GM19468 (cell line): Measurements from ENCODE around the gene PWWP2B.

ENCODE experiments used
- ATAC-seq: cut with Tn5 transposase; IDR thresholded peaks from one replicate; pipeline ENCODE4 v1.9.1; 2021; ENCODE audit warnings: mild to moderate bottlenecking, moderate library complexity, moderate number of reproducible peaks; ENCODE audit not compliant: unreplicated experiment; ENCODE audit errors: extremely low read depth

The PWWP2B gene

DNA sequence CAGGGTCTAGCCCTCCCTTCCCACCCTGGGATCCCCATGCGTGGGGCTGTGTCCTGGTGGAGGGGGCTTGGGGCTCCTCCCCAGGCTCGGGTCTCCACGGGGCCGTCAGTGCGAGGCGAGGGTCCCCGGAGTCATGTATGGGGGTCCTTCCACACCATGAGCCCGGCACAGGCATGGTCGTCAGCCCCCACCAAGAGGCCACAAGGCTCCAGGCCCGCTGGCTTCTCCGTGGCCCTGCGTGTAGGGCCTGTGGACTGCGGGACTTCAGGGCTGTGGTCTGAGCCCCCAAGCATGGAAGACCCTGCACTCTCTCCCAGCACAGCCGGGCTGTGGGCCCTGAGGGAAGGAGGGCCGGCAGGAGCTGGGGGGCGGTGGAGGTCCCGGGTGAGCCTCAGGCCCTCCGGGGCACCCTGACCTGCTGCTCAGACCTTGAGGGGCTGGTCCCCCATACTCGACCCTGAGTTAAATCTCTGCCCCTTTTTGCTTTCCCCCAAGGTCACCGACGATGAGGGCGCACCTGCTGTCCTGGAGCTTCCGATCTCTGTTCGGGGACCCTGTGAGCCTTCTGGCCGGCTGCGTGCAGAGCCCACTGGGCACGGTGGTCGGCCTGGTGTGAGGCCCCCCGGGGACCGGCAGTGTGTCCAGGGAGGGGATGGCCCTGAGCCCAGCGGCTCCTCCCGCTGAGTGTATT lies 19.7 kb downstream of the PWWP2B start:
- ATAC-seq = no peak

DNA sequence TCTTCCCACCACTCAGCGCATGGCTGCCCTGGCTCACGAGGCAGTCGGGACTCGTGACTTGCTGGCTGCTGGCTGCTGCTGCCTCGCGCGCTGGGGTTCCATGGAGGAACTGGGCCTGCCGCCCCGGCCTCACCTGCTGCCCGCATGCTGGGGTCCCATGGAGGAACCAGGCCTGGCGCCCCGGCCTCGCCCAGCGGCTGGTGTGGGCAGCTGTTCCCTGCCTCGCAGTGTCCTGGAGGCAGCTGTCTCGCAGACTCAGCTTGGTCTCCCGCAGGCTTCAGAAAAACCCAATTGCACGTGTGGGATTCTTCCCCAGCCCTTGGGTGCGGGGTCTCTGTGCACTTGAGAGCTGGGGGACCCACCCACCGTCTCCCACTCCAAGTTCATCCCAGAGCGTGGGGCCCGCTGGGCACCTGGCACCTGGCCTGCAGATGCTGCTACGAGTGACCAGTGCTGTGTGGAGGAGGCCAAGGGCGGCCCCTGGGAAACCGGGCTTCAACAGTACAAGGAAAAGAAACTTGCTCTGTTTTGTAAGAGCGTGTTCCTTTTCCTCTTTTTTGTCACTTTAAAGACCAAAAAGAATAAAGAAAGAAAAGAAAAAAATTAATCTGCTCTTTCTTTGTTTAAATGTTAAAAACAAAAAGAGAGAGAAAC lies 20.4 kb downstream of the PWWP2B start:
- no peak for ATAC-seq

DNA sequence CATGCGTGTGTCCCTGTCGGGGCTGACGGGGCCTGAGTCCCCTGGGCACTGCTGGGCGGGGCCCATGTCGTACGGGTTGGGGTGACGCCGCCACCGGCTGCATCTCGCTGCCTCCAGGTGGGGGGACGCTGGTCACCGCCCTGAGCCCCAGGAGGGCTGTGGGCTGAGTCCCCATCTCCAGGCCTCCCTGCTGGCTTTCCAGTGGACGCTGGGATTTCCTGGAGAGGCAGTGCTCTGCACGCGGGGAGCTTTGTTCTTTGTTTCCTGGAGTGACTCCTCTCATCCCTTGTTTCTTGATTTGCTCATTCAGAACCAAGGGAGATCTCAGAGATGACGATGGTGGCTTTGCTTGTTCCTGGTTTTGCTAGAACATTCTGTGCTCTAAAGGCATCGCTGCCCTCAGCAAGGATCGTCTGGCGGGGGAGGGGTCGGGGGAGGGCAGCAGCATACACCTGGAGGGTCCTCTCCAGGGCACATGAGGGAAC lies 21.0 kb downstream of the PWWP2B start:
- ATAC-seq = no peak

DNA sequence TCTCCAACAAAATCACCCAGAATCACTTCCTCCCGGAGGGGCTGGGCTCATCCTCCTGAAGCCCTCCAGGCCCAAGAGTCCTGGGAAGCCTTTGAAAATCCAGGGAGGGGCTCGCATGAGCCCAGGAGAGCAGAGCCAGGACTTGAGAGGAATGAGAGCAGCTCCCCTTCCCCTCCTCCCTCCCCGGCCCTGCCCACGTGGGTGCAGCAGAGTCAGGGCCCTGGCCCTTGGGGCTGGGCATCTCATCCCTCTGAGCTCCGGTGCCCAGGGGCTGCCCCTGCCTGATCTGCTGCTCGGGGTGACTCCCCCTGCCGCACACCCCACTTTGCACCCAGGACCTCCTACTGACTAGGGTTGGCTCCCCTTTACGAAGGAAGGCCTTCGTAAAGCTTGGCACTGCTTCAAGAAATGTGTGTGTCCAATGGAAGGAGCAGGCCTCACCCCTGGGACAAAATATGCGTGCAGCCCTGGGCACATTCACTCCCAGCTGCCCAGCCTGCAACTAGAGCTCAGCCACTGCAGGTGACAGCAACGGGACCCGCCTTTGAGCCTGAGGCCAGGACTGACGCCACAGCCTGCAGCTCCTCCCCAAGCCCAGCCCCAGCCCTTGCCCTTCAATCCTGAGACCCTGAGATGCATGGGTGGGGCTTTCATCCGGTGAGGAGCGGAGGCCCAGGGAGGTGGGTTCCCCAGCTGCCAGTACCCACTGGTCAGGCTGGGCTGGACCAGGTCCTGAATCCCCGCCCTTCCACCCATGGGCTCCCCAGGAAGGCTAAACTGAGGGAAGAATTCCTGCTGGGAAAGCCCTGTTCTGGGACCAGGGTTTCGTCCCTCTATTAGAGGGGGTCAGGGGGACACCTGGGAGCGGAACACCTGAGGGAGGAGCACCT lies 21.8 kb downstream of the PWWP2B start:
- ATAC-seq = no peak

DNA sequence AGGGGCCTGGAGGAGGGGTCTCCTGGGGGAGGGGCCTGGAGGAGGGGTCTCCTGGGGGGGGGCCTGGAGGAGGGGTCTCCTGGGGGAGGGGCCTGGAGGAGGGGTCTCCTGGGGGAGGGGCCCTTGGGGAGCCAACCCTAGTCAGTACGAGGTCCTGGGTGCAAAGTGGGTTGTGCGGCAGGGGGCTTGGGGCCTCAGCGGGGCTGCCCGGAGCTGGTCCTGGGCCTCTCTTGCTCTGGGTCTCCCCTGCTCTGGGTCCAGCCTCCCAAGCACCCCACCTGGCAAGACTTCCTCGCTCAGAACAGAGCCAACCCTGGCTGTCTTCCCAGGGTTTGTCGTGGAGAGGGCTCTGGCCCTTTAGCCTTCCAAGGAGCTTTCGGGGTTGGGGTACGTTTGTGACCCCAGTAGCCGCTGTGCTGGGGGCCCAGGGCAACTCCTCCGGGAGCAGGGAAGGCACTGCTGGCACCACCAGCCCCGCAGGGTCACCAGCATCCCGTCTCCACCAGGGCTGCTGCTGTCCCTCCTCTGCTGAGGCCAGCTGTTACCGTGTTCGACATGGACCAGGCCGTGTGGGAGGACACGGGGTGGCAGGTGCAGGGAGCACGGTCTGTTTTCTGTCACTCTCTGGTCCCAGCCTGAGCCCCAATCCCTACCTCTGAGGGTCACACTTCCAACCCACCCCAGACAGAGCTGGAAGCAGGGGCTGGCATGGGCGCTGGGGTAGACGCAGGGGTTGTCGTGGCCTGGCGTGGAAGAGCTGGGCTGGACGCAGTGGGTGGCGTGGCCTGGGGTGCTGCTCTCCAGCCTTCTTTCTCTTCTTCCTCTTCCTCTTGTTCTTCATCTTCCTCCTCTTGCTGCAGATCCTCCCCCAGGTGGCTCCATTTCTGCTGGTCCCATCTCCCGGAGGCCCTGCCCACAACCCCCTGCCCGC lies 22.8 kb downstream of the PWWP2B start:
- ATAC-seq = no peak

DNA sequence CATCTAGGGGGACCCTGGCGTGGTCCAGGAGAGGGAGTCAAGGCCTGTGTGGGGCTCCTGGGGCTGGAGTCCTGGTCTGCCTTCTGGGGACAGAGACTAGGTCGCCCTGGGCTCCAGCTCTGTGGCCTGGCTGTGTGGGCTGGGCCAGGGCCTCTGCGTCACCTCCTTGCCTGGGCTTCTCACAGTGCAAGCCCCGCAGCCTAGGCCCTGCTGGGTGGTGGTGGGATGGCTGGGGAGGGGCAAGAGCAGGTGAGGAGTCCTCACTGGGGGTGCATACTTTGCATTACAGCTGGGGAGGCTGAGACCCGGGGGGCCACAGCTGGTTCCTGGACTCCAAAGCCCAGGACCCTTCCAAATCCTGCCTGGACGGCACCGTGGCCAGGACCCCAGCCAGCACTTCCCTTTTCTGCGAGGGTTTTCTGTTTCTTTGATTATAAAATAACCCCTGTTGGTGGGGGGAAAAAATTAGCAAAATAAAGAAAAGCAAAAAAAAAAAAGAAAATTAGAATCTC lies 23.5 kb downstream of the PWWP2B start:
- ATAC-seq = no peak

DNA sequence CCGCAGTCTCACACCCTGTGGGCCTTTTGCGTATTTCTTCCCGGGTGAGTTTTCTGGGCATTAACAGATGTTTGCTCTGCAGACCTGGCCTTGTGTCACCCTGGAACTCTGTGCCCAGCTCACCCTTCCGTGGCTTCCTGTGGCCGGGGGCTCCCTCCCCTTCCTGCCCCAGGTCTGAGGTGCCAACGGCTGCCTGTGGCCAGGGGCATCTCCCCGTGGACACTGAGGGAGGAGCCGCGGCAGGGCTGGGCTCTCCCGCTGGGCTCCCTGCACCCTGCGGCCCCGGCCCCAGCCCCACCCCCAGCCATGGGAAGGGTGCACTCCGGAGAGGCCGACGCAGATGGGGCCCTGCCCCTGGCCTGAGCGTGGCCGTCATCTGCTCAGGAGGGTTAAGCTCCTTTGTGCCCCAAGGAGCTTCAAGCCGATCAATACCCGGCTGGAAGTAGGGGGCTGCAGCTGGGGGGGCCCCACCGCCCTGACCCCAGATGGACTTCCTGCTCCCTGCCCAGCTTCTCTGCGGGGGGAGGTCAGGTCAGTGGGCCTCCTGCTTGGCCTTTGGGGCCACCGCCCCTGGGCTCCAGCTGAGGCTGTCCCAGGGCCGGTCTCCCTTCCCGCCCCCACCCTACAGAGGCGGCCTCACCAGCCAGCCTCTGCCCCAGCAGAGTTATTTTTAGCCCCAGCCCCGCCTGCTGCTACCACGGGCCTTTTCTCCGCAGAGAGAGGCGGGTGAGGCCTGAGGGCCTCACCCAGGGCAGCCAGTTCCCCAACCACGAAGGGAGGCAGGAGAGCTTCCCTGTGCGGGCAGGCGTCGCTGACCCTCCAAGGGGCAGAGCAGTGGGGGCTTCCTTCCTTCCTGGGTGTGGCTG lies 24.2 kb downstream of the PWWP2B start:
- ATAC-seq = peak; percentile 29

DNA sequence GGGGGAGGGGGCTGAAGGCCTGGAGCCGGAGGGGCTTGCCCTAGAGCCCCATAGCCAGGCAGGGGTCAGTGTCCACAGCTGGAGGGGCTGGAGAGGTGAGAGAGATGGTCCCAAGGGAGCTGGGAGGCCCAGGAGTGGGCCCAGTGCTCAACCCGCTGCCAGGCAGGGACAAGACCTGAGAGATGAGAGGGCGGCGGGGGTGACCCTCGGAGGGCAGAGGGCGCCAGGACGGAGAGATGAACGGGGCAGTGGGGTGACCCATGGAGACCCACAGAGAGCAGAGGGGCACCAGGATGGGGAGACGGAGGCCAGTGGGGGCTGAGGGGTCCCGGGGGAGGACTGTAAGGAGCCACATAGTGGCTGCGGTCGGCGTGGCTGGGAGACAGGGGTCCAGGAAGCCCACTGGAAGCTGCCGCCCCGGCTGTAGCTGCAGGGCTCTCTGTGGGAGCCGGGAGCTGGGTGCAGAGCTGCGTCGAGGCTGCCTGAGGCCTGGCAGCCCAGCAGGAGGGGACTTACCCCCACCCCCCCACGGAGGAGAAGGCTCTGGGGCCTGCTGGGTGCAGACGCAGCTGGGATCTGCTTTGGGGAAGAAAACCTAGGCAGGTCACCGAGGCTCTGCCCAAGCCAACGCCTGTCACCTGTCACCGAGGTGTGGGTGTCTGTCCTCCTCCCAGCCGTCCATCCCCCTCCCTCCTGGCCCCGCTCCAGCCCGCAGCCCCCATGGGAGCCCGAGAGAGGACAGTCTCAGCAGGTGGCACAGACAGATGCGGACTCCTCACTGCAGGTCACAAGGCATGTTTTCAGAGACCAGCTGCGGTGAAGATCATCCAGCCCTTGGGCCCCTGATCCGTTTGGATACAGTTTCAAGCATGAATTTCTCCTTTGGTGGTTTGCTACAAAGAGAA lies 25.1 kb downstream of the PWWP2B start:
- peak; percentile 17 for ATAC-seq

DNA sequence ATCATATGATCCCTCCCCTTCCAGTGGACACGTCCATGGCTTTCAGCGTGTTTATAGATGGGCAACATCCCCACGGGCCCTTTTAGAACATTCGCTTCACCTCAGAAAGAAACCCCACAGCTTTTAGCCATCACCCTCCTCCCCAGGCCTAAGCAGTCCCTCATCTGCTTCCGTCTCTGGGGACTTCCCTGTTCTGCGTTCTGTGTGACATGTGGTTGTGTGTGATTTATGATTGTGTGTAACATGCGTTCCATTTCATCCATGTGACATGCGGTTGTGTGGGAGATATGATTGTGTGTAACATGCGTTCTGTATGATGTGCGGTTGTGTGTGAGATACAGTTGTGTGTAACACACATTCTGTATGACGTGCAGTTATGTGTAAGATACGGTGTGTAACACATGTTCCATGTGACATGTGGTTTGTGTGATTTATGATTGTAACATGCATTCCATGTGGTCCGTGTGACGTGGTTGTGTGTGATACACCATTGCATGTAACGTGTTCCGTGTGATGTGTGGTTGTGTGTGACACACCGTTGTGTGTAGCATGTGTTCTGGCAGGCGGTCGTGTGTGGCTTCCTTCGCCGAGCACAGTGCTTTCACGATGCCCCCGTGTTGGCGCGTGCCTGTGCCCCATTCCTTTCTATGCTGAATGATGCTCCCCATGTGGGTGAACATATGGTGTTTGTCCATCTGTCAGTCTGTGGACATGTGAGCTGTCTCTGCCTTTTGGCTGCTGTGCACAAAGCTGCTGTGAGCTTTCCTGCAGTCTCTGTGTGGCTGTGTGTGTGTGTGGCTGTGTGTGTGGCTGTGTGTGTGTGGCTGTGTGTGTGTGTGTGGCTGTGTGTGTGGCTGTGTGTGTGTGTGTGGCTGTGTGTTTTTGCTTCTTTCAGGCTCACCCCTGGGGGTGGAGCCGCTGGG lies 26.2 kb downstream of the PWWP2B start:
- no peak for ATAC-seq

DNA sequence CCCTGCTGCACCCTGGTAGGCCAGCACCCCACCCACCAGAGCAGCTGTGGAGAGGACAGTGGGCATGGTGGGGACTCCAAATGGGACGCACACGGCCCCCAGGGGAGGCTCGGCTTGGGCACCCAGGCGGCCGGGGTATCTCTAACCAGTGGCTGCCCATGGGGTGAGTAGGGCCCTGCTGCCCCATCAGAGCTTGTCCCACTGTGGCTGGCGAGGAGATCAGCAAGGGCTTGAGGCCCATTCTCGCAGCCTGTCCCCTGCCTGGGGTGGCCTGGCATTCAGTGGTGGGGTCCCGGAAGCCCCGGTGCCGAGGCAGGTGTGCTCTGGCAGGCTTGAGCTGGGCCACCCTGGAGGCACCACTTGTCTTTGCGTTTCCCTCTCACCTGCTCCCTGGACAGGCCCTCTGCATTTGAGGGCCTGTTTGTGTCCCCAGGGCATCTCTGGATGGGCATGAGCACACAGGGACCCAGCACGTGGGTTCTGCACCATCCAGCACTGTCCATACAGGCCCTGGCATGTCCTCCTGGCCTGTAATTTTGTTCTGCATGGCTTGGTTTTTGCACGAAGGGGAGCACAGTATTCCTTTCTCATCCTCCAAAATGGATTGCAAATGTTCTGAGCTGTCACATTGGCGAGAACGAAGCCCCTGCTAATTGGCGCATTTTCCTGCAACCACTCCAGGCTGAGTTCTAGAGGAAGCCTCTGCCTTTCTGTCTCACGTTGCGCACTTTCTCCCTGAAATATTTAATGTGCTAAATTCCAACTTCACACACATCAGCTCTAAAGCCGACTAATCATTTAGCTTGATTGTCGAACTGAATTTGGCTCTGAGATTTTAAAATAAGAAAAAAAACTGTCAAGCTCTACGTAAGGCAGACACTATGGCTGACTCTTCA lies 27.2 kb downstream of the PWWP2B start:
- ATAC-seq = no peak

DNA sequence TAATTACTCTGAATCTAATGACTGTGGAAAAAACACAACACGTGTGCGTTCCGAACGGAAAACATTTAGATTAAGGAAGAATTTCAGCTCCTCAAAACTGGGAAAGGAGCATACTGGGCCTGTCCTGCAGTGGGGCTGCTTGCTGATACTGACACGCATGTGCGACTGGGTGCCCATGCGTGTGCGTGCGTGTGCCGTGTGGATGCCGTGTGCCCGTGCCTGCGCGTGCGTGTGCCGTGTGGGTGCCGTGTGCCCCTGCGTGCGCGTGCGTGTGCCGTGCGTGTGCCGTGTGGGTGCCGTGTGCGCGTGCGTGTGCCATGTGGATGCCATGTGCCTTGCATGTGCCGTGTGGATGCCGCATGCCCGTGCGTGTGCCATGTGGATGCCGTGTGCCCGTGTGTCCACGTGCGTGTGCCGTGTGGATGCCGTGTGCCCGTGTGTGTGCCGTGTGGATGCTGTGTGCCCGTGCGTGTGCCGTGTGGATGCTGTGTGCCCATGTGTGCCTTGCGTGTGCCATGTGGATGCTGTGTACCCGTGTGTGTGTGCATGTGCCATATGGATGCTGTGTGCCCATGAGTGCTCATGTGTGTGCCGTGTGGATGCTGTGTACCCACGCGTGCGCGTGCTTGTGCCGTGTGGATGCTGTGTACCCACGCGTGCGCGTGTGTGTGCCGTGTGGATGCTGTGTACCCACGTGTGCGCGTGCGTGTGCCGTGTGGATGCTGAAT lies 28.2 kb downstream of the PWWP2B start:
- no peak for ATAC-seq

DNA sequence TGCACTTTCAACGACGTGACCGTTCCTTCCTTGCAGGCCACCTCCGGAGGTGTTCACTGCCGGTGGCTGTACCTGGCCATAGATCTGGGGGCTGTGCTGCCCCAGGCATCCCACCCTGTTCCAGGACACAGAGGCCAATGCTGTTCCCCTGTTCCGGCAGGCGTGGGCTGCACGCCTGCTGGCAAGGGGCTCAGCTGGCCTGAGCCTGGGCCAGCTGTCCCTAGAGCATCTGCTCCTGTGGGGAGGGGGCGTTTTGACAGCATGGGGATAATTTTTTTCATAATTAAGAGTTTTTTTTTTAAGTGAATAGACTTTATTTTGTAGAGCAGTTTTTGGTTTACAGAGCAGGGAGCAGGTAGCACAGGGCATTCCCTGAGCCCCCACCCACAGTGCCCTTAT lies 28.8 kb downstream of the PWWP2B start:
- no peak for ATAC-seq

DNA sequence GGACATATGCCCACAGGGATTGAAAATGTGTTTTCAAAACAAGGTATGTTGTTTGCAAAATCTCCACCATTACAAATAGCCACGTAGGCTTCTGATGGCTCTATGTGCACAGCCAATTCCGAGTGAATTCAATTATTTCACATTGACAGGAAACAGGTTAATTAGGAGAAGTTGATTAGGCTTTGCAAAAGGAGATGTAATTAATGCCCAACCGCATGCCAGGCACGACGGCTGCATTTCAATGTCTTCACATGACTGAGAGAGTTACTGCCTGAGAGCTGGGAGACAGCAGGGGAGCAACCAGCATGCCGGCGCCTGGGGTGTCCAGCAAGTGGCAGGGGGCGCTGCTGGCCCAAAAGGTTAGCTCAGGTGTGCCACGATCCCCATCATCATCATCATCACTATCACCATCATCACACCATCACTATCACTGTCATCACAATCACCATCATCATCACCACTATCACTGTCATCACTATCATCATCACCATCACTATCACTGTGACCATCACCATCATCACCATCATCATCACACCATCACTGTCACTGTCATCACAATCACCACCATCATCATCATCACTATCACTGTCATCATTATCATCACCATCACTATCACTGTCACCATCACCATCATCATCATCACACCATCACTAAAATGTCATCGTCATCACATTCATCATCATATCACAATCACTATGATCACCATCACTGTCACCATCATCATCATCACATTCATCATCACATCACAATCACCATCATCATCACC lies 30.2 kb downstream of the PWWP2B start:
- no peak for ATAC-seq

DNA sequence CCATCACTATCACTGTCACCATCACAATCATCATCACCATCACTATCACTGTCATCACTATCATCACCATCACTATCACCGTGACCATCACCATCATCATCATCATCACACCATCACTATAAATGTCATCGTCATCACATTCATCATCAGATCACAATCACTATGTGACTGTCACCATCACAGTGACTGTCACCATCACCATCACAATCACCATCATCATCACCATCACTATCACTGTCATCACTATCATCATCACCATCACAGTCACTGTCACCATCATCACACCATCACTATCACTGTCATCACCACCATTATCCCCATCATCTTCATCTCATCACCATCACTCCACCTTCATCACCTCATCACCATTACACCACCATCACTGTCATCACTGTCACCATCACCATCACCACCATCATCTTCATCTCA lies 31.0 kb downstream of the PWWP2B start:
- no peak for ATAC-seq
